Mucosa of rectum (tissue), 2 donors: Measurements from ENCODE around the gene USP53.

ENCODE experiments used
- H3K27ac ChIP-seq, 2 donors: one replicate each; pipeline ENCODE4 v1.7.0; 2013; ENCODE audit warnings: inconsistent platforms in 2 of 2, low read depth in 2 of 2, low read length in 2 of 2
- H3K27me3 ChIP-seq, 2 donors: one replicate each; pipeline ENCODE4 v1.7.0; 2013; ENCODE audit warnings: low read length in 2 of 2; ENCODE audit not compliant: control insufficient read depth in 2 of 2, insufficient read depth in 2 of 2
- H3K36me3 ChIP-seq, 2 donors: one replicate each; pipeline ENCODE4 v1.7.0; 2013; ENCODE audit warnings: low read length in 2 of 2; ENCODE audit not compliant: control insufficient read depth in 2 of 2, insufficient read depth in 2 of 2
- H3K4me1 ChIP-seq, 2 donors: one replicate each; pipeline ENCODE4 v1.7.0; 2013; ENCODE audit warnings: low read length in 2 of 2, mild to moderate bottlenecking in 1 of 2; ENCODE audit not compliant: control insufficient read depth in 2 of 2, insufficient read depth in 2 of 2
- H3K4me3 ChIP-seq, 2 donors: one replicate each; pipeline ENCODE4 v1.7.0; 2013; ENCODE audit warnings: low read length in 2 of 2
- H3K9ac ChIP-seq, 2 donors: one replicate each; pipeline ENCODE4 v1.7.0; 2013; ENCODE audit warnings: low read length in 2 of 2, low read depth in 1 of 2, mild to moderate bottlenecking in 1 of 2
- H3K9me3 ChIP-seq, 2 donors: one replicate each; pipeline ENCODE4 v1.7.0; 2013; ENCODE audit warnings: low read length in 2 of 2; ENCODE audit not compliant: control insufficient read depth in 2 of 2
- donor health status: healthy.
- donor health status: Normal muscosa, but diverticular disease.

Gene USP53

DNA sequence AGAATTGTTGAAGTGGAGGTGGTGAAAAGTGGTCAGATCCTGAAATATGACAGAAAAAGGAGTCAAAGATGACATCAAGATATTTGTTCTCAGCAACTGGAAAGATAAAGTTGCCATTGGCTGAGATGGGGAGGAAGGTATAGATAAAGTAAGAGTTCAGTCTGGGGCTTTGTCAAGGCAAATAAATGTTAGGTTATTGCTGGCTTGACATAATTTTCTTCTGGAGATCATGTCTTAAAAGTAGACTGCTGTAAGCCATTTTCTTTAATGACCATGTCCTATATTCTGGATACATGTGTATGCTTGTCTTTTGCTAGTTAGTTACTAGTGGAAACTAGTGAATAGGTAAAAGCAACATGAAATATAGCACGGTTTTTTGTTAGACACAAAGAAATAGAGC is 5.6 kb downstream of the USP53 start:
- Histone ChIP-seq H3K36me3 (peaks cover 29 to 34% of the 10 kb centered on the region in 2 donors), H3K9me3 (no peaks in the 10 kb centered on the region), H3K9ac (no peak overlapping the region), H3K27ac (no peak overlapping the region), H3K27me3 (no peaks in the 10 kb centered on the region), H3K4me1 (peaks cover 0 to 8% of the 10 kb centered on the region in 2 donors), H3K4me3 (no peak overlapping the region)

DNA sequence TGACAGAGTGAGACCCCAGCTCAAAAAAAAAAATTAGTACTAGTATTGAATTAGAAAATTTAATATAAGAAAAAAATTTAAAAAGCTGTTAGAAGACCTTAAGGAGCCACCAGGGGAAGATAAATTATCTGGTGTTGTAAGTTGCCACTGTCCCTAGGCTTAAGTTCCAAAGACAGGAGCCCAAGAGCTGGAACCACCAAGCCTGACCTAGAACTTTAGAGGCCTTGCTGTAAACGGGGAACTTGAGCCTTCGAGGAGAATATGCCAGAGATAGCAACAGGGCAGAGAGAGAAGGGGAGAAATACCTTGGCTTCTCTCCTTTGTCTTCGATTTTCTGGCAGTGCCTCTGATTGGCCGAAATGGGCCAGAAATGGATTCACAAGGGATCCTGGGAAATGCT is 8.9 kb downstream of the USP53 start:
- no peak overlapping the region for H3K4me3 ChIP-seq
- no peak overlapping the region for H3K27ac ChIP-seq
- H3K9me3 ChIP-seq, result no peaks in the 10 kb centered on the region
- no peak overlapping the region for H3K9ac ChIP-seq
- peaks cover 0 to 8% of the 10 kb centered on the region in 2 donors for H3K4me1 ChIP-seq
- no peaks in the 10 kb centered on the region for H3K27me3 ChIP-seq
- peaks cover 29 to 34% of the 10 kb centered on the region in 2 donors for H3K36me3 ChIP-seq

- Histone ChIP-seq H3K4me3 (no peak overlapping the region), H3K9me3 (no peaks in the 10 kb centered on the region), H3K27me3 (no peaks in the 10 kb centered on the region), H3K27ac (no peak overlapping the region), H3K4me1 (no peaks in the 10 kb centered on the region), H3K9ac (no peak overlapping the region), H3K36me3 (peaks cover 9 to 11% of the 10 kb centered on the region in 2 donors)
These were observed 15.2 kb downstream of the USP53 start for GRCh38 chr4:119227690-119228089.

DNA sequence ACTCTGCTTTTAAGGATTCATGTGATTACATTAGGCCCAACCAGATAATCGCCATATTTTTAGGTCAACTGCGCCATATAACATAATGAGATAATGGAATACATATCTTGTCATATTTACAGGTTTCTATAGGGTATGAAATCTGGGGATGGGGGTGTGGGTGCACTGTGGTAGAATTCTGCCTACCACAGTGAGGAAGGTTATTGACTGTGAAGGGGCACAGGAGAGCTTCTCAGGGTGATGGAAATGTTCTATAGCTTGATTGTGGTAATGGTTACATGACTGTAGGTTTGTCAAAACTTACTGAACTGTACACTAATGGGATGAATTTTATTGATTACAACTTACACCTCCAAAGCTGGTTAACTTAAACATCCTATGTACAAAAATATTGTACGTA is 15.9 kb downstream of the USP53 start:
- no peak overlapping the region for H3K27ac ChIP-seq
- no peak overlapping the region for H3K9ac ChIP-seq
- H3K27me3 ChIP-seq, result no peaks in the 10 kb centered on the region
- no peaks in the 10 kb centered on the region for H3K4me1 ChIP-seq
- no peaks in the 10 kb centered on the region for H3K9me3 ChIP-seq
- H3K36me3 ChIP-seq, result peaks cover 9 to 11% of the 10 kb centered on the region in 2 donors
- no peak overlapping the region for H3K4me3 ChIP-seq

GRCh38 chr4:119229908-119230687 is 17.6 kb downstream of the USP53 start:
- Histone ChIP-seq H3K4me1 (no peaks in the 10 kb centered on the region), H3K36me3 (peaks cover 15% of the 10 kb centered on the region in 2 donors), H3K27me3 (no peaks in the 10 kb centered on the region), H3K27ac (no peak overlapping the region), H3K9ac (no peak overlapping the region), H3K9me3 (no peaks in the 10 kb centered on the region), H3K4me3 (no peak overlapping the region)

DNA sequence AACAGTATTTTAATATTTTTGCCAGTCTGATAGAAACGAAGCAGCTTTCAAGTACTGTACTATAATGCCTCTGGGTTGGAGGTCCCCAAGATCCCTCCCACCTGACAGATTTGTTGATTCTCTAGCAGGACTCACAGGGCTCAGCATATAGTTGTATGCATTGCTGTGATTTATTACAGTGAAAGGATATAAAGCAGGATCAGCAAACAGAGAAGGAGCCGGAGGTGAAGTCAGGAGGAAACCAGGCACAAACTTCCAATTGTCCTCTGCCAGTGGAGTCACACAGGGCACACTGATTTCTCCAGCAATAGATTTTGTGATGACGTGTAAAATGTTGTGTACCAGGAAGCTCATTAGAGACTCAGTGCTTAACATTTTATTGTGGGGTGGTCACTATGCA is 19.0 kb downstream of the USP53 start:
- H3K27me3 ChIP-seq, result no peaks in the 10 kb centered on the region
- no peak overlapping the region for H3K27ac ChIP-seq

GRCh38 chr4:119232286-119232685 is 19.8 kb downstream of the USP53 start:
- no peaks in the 10 kb centered on the region for H3K27me3 ChIP-seq
- H3K9me3 ChIP-seq, result no peaks in the 10 kb centered on the region
- no peak overlapping the region for H3K9ac ChIP-seq
- H3K27ac ChIP-seq, result no peak overlapping the region
- H3K36me3 ChIP-seq, result peaks cover 26 to 32% of the 10 kb centered on the region in 2 donors
- H3K4me1 ChIP-seq, result no peaks in the 10 kb centered on the region
- H3K4me3 ChIP-seq, result no peak overlapping the region

More for the DNA sequence above, 19.0 kb downstream of the USP53 start:
- Histone ChIP-seq H3K4me3 (no peak overlapping the region), H3K9me3 (no peaks in the 10 kb centered on the region), H3K36me3 (peaks cover 27% of the 10 kb centered on the region in 2 donors), H3K4me1 (no peaks in the 10 kb centered on the region), H3K9ac (no peak overlapping the region)

- no peak overlapping the region for H3K27ac ChIP-seq
- no peaks in the 10 kb centered on the region for H3K4me1 ChIP-seq
These were observed 20.7 kb downstream of the USP53 start for GRCh38 chr4:119233191-119233590.

DNA sequence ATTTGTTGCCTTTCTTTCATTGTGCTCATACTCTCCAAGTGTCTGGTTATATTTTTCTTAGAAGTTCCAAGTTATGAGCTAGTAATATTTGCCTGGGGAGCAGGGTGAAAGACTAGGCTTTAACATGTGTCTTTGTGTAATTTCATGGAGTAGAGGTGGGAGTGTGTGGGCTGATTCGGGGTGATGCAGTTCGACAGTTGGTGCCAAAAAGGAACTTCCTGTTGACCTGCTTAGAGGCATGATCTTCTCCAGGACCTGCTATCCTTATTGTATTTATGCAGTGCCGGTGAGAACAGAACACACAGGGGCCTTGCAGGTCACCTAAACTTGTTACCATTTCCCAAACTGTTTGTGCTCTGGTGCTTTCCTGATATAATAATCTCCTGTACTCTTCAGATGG is 21.2 kb downstream of the USP53 start:
- H3K27me3 ChIP-seq, result no peaks in the 10 kb centered on the region
- H3K4me3 ChIP-seq, result no peak overlapping the region
- no peaks in the 10 kb centered on the region for H3K4me1 ChIP-seq
- H3K27ac ChIP-seq, result no peak overlapping the region
- H3K36me3 ChIP-seq, result peaks cover 25 to 26% of the 10 kb centered on the region in 2 donors
- no peaks in the 10 kb centered on the region for H3K9me3 ChIP-seq
- no peak overlapping the region for H3K9ac ChIP-seq

More at GRCh38 chr4:119233191-119233590, 20.7 kb downstream of the USP53 start:
- no peaks in the 10 kb centered on the region for H3K9me3 ChIP-seq
- no peak overlapping the region for H3K4me3 ChIP-seq
- no peak overlapping the region for H3K9ac ChIP-seq
- peaks cover 26 to 27% of the 10 kb centered on the region in 2 donors for H3K36me3 ChIP-seq
- H3K27me3 ChIP-seq, result no peaks in the 10 kb centered on the region

GRCh38 chr4:119237201-119237600 is 24.7 kb downstream of the USP53 start:
- Histone ChIP-seq H3K27me3 (no peaks in the 10 kb centered on the region), H3K4me1 (no peaks in the 10 kb centered on the region), H3K36me3 (peaks cover 33 to 38% of the 10 kb centered on the region in 2 donors), H3K27ac (no peak overlapping the region), H3K9ac (no peak overlapping the region), H3K9me3 (no peaks in the 10 kb centered on the region), H3K4me3 (no peak overlapping the region)
